ENCODE measurements around the gene BLTP3A.

DNA sequence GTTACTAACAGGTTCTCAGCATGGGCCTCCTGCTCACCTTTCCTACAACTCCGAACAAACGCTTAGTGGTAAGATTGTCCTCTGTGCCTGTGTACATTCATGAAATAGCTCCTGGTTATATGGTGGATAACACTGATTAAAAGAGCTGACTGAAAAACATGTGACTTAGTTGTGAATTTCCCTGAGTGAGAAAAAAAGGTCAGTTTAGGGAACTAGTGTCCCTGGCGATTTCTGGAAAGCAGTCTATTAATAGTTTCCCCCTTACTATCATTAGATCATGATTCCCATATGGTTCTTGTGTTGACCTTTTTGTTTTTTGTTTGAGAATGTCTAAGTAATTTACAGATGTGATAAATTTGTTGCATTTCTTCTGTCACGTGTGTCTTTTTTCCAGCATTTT lies 18.9 kb upstream of the BLTP3A start:
- TF ChIP-seq TCF4 (CRISPR knock-in tag; IDR thresholded peaks at IDR 0.05; ENCODE audit: borderline replicate concordance), result no peak
- TF ChIP-seq ZNF565 (CRISPR knock-in tag; conservative IDR thresholded peaks at IDR 0.05; ENCODE audit: low read depth), result no peak
- TF ChIP-seq, protein P1, sequence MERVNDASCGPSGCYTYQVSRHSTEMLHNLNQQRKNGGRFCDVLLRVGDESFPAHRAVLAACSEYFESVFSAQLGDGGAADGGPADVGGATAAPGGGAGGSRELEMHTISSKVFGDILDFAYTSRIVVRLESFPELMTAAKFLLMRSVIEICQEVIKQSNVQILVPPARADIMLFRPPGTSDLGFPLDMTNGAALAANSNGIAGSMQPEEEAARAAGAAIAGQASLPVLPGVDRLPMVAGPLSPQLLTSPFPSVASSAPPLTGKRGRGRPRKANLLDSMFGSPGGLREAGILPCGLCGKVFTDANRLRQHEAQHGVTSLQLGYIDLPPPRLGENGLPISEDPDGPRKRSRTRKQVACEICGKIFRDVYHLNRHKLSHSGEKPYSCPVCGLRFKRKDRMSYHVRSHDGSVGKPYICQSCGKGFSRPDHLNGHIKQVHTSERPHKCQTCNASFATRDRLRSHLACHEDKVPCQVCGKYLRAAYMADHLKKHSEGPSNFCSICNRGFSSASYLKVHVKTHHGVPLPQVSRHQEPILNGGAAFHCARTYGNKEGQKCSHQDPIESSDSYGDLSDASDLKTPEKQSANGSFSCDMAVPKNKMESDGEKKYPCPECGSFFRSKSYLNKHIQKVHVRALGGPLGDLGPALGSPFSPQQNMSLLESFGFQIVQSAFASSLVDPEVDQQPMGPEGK (CRISPR knock-in tag; IDR thresholded peaks at IDR 0.05; ENCODE audit: borderline replicate concordance), result no peak
- no peak for TF ChIP-seq ZFP3 (CRISPR knock-in tag; IDR thresholded peaks at IDR 0.05)
- no peak for TF ChIP-seq ZFP30 (CRISPR knock-in tag; IDR thresholded peaks at IDR 0.05)
- TF ChIP-seq, protein P2, sequence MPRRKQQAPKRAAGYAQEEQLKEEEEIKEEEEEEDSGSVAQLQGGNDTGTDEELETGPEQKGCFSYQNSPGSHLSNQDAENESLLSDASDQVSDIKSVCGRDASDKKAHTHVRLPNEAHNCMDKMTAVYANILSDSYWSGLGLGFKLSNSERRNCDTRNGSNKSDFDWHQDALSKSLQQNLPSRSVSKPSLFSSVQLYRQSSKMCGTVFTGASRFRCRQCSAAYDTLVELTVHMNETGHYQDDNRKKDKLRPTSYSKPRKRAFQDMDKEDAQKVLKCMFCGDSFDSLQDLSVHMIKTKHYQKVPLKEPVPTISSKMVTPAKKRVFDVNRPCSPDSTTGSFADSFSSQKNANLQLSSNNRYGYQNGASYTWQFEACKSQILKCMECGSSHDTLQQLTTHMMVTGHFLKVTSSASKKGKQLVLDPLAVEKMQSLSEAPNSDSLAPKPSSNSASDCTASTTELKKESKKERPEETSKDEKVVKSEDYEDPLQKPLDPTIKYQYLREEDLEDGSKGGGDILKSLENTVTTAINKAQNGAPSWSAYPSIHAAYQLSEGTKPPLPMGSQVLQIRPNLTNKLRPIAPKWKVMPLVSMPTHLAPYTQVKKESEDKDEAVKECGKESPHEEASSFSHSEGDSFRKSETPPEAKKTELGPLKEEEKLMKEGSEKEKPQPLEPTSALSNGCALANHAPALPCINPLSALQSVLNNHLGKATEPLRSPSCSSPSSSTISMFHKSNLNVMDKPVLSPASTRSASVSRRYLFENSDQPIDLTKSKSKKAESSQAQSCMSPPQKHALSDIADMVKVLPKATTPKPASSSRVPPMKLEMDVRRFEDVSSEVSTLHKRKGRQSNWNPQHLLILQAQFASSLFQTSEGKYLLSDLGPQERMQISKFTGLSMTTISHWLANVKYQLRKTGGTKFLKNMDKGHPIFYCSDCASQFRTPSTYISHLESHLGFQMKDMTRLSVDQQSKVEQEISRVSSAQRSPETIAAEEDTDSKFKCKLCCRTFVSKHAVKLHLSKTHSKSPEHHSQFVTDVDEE (CRISPR knock-in tag; IDR thresholded peaks at IDR 0.05), result no peak
- TF ChIP-seq RARB (CRISPR knock-in tag; IDR thresholded peaks at IDR 0.05), result no peak
- TF ChIP-seq ZC3H10 (CRISPR knock-in tag; IDR thresholded peaks at IDR 0.05), result no peak
- no peak for TF ChIP-seq SNAI2 (CRISPR knock-in tag; IDR thresholded peaks at IDR 0.05)
